Activated CD8-positive, alpha-beta memory T cell treated with anti-CD3 and anti-CD28 coated beads, Interleukin-2, amount 50 U/mL, for 24 hours (primary cell): ENCODE data around the gene NACC2.

Experiments used
- DNase-seq: peaks from one replicate; pipeline ENCODE4 v3.0.0-alpha.2; 2020; ENCODE audit errors: extremely low read depth

Gene NACC2

DNA sequence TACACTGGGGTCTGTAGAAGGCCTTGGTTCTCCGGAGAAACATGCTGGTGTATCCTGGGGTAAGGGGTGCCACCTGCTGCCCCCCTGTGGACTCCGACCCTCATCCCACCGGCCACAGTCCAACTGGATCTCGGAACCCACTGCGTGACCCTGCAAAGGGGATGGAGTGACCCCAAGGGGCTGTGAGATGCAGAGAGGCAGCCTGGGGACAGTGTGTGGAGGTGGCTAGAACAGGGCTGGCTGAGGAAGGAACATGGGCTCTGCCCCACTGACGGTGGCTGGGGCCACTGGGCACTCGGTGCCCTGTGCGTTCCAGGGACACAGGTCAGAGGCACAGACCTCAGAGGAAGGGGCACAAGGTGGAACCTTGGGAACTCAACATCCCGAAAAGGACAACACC, 2.3 kb downstream of the NACC2 start:
- no peak for DNase-seq

DNA sequence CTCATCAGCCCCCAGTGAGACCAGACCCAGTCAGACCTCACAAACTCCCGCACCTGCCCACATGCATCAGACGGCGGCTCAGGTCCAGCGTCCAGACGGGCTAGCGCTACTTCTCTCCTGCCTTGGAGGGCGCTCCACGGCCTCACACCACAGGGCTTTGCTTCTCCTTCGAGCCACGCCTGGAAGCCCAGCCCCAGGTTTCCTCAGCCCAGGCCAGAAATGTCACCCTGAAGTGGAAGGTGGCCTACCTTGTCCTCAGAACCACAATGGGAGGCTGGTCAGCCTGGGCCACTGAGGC, 2.8 kb downstream of the NACC2 start:
- DNase-seq: no peak

DNA sequence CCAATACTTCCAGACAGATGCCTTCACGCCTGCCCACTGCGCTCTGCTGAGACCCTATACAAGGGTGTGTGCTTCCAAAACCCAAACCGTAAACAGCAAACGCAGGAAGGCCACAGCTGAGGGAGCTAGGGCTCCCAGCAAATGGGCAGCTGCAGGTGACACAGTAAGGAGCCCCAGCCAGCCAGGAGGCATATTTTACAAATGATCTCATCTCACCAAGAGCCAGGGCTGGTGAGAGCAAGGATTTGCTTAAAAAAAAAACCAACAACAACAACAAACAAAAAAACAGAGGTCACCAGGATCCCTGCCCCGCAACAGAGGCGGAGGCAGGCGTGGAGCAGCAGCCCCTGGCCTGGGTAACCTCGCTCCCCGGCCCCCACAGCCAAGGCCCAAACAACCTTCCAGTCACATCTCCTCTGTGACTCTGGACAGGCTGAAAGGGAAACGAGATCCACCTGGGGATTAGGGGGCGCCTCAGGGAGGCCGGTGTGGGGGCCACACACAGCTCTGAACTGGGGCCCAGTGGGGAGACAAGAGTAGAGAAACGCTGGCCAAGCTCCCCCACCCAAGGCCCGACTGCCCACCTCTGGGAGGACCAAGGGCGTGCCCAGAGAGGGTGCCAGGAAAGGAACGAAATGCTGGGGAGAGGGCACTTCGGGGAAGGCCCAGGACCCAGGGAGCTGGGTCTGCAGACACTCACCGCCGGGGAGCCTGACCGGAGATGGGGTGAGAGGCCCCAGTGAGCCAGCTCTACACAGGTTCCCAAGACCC, 3.3 kb downstream of the NACC2 start:
- no peak for DNase-seq

DNA sequence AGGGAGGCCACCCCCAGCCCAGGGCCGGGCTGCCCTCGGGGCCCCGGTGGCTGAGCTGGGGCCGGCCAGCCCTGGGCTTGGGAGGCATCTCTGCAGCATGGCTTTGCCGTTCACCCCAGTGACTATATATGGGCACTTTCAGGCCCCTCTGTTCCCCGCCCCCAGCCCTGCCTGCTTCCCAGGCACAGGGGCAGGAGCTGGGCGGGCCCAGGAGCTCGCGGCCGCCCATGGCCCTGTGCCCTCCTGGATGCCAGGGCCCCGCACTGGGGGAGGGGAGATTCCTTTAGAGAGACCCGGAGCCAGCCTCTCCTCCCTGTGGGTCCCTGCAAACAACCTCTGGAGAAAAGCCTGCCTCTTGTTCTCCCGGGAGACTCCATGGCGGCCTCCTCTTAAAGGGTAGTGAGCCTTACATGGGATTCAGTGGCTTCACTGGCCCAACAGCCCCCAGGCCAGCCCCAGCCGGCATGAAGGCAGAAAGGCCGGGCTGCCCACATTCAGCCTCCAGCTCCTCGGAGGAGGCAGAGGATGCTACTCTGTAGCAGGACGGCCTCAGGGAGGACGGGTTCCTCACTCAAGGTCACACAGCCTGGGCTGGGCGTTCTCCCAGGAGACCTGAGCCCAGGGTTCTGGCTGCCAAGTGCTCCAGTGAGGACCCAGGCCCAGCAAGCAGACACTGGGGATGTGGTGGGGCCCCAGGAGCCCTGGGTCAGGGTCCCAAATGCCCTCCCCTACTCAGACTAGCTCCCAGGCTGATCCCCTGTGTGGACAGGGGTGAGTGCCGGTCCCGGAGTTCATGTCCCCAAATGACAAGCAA, 4.1 kb downstream of the NACC2 start:
- no peak for DNase-seq

DNA sequence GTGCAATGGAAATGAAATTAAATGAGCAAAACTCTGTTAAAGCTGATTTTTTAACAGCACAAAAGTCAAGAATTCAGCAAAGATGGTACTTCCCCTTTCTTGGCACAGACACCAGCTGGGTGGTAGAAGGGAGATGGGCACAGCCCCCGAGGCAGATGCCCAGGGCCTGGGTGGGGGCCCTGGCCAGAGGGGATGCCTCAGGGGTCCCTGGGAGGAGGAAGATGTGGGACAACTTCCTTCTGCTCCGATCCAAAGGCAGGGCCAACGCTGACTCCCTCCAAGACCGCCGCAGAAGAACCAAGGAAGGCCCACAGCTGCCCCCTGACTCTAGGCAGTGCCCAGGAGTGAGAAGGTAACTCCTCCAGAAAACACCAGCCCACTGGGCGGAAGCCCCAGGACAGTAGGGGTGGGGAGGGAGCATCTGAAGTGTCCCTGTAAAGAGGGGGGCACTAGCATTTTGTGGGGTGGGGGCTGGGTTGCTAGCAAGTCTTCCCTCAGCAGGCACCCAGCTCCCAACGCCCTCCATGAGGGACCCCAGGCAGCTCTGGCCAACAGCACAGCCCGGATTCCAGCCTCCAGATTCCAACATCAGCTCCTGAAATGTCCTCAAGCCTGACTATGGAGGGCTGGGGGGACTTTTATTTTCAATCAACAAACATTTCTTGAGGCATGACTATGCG, 4.9 kb downstream of the NACC2 start:
- DNase-seq: no peak

DNA sequence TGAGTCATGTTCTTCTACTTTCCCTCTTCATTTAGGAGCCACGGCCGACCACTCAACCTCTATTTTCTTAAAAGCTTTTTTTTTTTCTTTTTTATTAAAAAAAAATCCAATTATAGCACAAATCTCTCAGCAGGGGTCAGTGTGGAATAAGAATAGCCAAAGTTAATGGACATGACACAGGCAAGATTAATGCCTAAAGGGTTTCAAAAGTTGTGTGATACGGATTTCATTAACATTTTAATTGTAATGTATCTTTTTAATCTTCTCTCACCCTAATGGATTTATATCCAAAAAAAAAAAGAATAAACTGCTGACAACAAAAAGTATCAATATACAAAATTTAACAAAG, 5.4 kb downstream of the NACC2 start:
- DNase-seq: no peak

DNA sequence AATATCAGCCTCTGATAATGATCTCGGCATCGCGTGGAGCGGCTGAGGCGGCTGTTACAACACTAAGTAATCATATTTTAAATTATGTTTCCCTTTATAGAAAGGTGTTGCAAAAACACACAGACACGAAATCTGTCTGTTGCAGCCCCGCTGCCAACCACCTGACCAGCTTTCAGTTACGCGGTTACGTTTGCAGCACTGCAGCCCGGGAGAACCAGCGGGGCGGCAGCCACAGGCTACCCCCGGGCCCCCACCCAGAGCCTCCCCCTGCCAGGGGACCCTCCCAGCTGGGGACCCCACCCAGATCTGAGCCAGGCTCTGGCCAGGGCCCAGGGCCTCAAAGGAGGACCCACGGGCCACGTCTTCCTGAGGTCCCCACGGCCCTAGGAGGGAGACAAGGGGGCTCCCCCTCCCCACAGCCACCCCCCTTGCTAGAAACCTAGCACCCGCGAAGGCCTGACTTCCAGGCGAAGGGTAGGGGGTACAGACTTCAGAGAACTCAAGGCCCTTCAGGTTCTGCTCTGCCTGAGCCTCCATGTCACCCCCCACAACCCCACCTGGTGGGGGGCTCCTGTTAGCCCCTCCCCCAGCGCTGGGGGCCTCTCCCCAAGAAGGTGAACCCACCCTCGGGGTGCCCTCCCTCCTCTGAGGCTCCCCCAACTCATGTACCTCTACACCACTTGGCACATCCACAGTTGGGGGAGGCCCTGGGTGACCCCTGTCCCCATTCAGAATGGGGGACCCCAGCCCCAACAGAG, 6.0 kb downstream of the NACC2 start:
- no peak for DNase-seq

DNA sequence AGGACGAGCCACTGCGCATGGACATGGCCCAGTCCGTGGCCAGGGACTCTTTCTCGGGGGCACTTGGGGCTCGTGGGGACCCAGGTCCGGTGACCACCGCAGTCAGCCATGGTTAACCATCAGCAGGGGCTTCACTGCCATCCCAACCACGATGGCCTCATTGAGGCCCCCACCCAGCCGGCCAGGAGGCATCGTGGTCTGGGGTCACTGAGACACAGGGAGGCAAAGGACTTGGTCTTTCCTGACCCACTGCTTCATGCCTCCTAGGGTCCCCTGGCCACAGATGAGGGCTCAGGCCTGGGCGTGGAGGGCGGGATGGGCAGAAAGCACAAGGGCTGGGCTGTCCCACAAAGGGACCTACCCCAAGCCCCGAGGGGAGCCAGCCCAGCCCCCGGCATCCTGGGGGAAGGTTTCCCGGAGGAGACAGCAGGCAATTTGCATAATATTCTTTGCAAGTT, 6.6 kb downstream of the NACC2 start:
- no peak for DNase-seq

DNA sequence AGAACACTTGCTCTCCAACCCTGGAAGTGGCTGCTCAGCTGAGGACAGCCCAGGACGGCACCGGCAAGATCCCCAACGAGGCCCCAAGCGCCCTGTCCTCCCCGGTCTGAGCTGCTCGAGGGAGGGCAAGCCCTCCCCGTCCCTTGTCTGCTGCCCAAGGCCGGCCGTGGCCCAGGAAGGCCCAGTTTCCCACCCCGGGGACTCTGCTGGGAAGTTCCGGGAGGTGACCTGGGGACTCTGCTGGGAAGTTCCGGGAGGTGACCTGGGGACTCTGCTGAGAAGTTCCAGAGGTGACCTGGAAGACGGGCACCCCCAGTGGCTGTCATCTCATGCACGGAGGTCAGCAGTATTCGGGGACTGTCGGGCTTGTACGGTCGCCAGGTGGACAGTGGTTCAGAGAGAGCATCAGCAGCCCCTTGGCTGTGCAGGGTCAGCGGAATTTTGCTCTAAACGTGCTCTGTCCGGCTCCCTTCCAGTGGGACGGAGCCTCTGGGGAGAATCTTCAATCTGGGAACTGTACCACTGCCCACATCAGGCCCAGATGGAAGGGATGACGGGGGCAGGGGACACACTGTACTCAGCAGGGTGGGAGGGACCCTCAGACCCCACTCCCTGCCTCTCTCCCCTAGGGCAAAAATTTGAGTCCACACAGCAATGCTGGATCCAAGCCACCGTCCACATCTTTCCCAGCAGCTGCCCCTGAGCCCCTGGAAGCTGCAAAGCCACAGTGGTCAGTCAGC, 7.2 kb downstream of the NACC2 start:
- no peak for DNase-seq

DNA sequence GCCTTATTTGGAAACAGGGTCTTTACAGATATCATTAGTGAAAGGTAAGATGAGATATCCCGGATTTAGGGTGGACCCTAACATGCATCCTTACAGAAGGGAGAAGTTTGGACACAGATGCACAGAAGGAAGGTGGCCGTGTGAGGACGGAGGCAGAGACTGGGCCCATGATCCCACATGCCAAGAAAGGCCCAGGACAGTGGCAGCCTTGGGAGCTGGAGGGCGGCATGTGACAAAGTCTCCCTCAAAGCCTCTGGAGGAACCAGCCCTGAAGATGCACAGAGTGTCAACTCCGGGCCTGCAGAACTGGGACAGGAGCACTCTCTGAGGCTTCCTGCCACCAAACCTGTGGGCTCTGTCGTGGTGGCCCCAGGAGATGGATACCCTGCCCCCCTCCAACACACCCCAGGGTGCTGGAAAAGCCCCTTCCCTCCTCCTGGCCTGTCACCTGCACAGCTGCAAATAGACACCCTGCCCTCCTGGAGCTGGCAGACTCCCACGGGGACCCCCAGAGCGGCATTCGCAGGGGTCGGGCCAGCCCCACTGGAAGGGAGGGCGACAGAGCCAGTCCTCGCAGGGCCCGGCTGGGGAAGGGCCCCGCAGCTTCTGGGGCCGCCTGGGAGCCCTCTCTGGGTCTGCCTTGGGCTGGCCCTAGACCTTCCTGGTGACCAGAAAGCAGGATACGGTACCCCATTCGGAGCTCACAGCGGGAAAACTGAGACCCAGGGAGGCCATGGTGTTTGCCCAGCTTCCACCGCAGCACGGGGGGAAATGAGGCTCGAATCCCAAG, 7.9 kb downstream of the NACC2 start:
- no peak for DNase-seq

DNA sequence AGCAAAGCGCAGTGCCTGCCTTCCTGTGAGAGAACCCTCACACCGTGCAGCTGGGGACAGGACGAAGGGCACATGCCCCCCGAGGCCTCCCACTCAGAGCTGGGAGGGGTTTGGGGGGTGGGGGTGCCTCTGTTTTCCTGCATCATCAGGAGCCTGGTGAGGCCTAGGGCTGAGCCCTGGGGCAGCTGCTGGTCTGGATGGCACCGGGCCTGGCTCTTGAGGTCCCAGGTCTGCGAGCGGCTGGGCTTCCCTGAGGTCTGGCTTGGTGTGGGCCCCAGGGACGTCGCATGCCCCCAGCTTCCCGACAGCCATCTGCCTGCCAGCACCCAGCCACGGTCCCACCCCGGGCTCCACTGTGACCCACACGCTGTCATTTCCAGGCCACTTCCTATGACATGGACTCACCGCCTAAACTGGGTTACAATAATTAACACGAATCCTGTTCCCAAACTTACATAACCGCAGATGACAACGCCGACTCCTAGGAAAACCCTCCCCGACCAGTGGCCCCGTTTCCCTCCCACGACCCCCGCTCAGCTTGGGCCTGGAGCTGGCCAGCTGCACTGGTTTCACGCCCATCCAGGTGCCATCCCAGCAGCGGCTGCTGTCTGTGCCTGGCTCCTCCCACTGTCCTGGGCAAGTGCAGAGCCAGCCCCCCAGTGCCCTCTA, 8.7 kb downstream of the NACC2 start:
- no peak for DNase-seq

DNA sequence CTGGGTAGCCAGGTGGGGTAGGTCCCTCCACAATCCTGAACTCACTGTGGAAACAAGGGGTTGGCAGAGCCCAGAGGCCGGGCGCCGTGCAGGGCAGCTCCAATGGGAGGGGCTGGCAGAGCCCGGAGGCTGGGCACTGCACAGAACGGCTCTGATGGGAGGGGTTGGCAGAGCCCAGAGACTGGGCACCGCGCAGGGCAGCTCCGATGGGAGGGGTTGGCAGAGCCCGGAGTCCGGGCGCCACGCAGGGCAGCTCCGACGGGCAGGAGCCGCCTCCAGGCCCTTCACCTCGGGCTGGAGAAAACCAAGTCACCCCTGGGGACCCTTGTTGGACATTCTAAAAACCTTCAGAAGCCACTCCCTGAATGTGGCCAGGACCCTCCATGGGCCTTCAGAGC, 9.3 kb downstream of the NACC2 start:
- no peak for DNase-seq

DNA sequence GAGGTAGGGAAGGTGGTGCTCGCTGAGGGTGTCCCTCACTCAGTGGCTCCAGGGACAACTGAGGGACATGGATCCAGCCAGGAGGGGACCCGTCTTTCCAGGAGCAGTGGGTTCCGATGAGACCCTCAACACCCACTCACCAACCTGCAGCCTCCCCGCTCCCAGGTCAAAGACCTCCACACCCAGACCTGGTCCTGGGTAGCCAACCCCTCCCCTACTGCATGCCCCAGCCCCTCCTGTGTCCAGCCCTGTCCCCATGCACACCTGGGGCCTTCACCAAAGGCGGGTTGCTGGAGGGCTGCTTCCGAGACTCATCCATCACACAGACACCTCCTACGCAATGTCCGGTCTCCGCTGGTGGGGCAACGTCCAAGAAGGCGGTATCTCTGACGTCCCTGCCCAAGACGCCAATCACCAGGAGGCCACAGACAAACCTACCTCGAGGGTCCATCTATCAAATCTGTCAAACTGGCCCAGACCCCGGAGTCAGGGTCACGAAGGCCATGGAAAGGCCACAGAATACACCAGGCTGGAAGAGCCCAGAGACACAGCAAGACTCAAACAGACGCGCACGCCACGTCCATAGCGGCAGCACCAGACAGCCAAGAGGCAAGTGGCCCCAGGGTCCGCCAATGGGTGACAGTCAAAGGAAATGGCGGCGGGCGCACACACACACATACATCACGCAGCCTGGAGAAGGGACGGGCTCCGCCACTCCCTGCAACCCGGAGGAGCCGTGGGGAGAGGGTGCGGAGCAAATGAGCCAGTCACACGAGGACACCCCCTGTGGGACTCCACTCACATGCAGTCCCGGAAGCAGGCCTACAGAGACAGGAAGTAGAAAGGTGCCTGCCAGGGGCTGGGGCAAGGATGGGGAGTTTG, 10.8 kb downstream of the NACC2 start:
- no peak for DNase-seq

DNA sequence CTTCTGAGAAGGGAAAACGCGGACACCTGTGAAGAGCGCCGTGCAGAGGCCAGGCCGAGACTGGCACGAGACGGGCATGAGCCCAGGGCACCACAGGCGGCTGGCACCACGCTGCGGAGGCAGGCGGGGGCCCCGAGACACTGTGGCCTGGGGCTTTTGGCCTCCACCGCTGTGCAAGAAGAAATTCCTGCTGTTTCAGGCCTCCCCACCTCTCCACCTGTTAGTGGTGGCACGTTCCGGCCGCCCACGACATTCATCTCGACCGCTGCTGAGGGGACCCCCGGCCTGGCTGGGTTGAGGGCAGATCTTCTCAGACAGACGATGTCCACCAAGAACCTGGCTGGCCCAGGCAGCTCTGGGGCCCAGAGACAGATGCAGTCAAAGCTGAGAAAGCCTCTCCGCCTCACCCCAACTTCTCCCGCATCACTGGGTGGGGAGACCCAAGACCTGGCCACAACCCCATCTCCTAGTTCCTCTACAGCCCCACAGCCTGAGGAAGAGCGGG, 11.5 kb downstream of the NACC2 start:
- DNase-seq: no peak

DNA sequence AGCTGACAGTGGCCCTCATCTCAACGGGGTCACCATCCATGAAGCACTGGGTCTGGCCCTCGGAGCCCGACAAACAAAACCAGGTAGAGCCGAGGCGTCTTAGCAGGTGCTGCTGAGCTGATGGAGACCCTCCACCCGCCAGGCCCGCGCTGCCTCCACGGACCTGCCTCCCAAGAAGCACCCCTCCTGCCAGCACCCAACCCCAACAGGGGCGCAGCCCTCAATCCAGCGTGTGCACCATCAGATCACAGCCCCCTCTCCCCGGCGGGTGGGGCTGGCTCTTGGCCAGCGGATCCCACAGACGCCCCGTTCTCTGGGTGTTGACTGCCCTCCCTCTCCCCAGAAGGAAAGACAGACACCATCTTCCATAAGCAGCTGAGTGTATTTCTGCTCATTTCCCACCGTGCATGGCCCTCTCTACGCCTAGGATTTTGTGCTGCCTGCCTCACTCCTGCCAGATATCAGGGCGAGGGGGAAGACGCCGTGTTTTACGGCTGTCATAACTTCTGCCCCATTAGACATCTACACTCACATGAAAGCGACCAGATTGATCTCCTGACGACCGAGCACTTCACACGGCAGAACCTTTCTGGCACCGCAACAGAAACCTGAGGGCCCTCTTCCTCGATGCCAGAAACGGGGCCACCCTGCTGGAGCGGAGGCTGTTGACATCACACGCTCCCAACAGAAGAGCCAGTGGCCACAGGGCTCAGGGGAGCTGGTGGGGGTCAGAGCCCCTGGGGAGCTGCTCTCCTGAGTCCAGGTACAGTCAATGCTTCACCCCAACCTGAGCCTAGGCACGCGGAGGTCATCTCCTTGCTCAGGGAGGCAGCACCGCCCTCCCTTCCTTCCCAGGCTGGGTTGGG, 12.4 kb downstream of the NACC2 start:
- DNase-seq: no peak

DNA sequence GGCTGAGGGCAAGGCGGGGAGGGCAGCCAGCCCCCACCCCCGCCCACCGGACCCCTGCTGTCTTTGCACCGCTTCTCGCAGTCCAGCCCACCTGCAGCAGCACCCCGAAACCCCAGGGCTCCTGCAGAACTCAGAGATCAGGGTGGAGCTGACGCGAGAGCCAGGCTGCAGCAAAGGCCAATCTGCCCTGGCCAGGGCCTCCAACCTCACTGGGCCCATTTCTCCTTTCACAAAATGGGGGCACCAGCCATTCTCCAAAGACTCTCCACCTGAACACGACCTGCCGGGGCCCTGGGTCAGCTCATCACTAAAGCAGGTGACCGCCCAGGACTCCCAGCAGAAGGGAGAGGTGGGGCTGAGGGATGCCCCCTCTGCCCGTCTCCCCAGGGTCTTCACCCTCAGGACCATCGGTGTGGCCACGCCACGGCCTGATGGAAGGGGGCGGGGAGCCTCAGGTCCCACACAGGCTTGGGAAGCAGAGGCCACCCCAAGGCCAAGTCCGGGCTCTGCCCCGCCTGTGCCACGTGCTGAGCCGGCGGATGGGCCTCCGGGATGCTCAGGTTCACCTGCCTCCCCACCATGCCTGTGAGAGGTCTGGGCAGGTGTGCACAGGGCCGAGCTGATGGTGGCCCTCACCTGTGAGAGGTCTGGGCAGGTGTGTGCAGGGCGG, 13.1 kb downstream of the NACC2 start:
- DNase-seq: no peak

DNA sequence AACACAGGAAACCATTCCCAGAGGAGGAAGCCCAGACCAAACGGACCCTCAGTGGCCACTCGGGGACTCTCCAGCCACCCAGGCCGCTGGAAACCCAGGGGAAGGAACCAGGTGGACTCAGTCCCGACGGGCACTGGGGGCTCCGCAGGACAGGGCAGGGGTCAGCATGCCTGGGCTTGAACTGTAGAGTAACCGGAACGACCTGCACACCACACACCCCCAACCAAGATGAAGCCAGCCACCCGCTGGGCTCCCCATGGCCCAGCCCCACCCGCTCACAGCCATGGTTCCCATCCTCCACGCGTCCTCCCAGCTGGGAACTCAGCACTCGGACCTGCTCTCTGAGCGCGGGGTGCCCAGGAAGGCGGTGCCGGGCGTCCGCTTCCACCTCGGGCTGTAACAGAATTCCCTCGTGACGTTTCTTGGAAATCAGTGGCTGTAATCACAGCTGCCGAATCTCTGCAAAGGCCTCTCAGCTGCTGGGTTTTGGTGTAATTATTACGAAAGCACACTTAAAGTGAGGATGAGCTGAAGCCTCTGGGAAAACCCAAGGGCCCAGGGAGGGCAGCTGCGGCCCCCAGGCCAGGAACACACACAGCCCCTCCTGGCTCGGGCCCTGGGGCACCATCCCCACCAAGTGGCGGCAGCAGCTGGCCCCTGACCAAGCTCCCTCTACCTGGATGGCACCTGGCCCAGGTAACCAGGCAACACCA, 13.8 kb downstream of the NACC2 start:
- DNase-seq: no peak
